Progenitor cell of endocrine pancreas (in vitro differentiated cells): ENCODE data around the gene C16orf78. TPM values are rescaled to one million over a fixed set of nuclear protein-coding genes. Genes with fewer than 3 reads are reported as not detected.

Experiments
- DNase-seq: peaks from one replicate; pipeline ENCODE4 v3.0.0; 2021; ENCODE audit warnings: low spot score; ENCODE audit not compliant: unreplicated experiment
- H3K27ac Mint-ChIP-seq: 2 replicates; pipeline ENCODE4 v1.8.0; 2021; ENCODE audit warnings: mild to moderate bottlenecking, moderate library complexity, mixed read lengths
- H3K27me3 Mint-ChIP-seq: 2 replicates; pipeline ENCODE4 v1.8.0; 2021; ENCODE audit warnings: mixed read lengths
- H3K36me3 Mint-ChIP-seq: 2 replicates; pipeline ENCODE4 v1.8.0; 2022; ENCODE audit warnings: mixed read lengths; ENCODE audit not compliant: insufficient read depth
- H3K4me1 Mint-ChIP-seq: 2 replicates; pipeline ENCODE4 v1.8.0; 2021; ENCODE audit warnings: low read depth, mixed read lengths
- H3K4me3 Mint-ChIP-seq: 2 replicates; pipeline ENCODE4 v1.8.0; 2021; ENCODE audit warnings: low read depth, mild to moderate bottlenecking, moderate library complexity, mixed read lengths
- H3K9me3 Mint-ChIP-seq: 2 replicates; pipeline ENCODE4 v1.8.0; 2021; ENCODE audit warnings: low read depth, mixed read lengths
- CTCF ChIP-seq: fragments of 200-600 bp; sonication (generic); IDR thresholded peaks from one replicate; pipeline ENCODE4 v1.5.0; 2021; ENCODE audit warnings: antibody characterized with exemption, mild to moderate bottlenecking; ENCODE audit not compliant: unreplicated experiment
- total RNA-seq: library from RNA; stranded (reverse); gene quantifications from 2 replicates; pipeline ENCODE4 v1.2.1, GENCODE V29; 2021

C16orf78 gene
- total RNA-seq, 1 donor from 2014 or later: not detected

- no peak overlapping the region for H3K27ac Mint-ChIP-seq
- H3K9me3 Mint-ChIP-seq: no peaks in the 10 kb centered on the region
- H3K27me3 Mint-ChIP-seq: peaks cover 68% of the 10 kb centered on the region
- DNase-seq: no peak
- H3K4me3 Mint-ChIP-seq: no peak overlapping the region
- H3K4me1 Mint-ChIP-seq: no peaks in the 10 kb centered on the region
- no peaks in the 10 kb centered on the region for H3K36me3 Mint-ChIP-seq
- TF ChIP-seq CTCF: no peak
These were observed 29.2 kb upstream of the C16orf78 start for GRCh38 chr16:49344401-49344800.

- Mint-ChIP-seq H3K4me3 (no peak overlapping the region), H3K4me1 (no peaks in the 10 kb centered on the region), H3K27ac (no peak overlapping the region), H3K9me3 (no peaks in the 10 kb centered on the region), H3K36me3 (no peaks in the 10 kb centered on the region), H3K27me3 (peaks cover 74% of the 10 kb centered on the region)
- DNase-seq: peak; percentile 24
- no peak for TF ChIP-seq CTCF
These were observed 27.8 kb upstream of the C16orf78 start for GRCh38 chr16:49345829-49346228.

- Mint-ChIP-seq H3K9me3 (no peaks in the 10 kb centered on the region), H3K27me3 (peaks cover 77% of the 10 kb centered on the region), H3K27ac (no peak overlapping the region), H3K36me3 (no peaks in the 10 kb centered on the region), H3K4me1 (no peaks in the 10 kb centered on the region), H3K4me3 (no peak overlapping the region)
- TF ChIP-seq CTCF: no peak
- DNase-seq: no peak
These were observed 27.1 kb upstream of the C16orf78 start for GRCh38 chr16:49346459-49346858.

- H3K4me3 Mint-ChIP-seq: no peak overlapping the region
- no peak for DNase-seq
- H3K27ac Mint-ChIP-seq: no peak overlapping the region
- peaks cover 76% of the 10 kb centered on the region for H3K27me3 Mint-ChIP-seq
- H3K9me3 Mint-ChIP-seq: no peaks in the 10 kb centered on the region
- no peaks in the 10 kb centered on the region for H3K36me3 Mint-ChIP-seq
- no peaks in the 10 kb centered on the region for H3K4me1 Mint-ChIP-seq
- no peak for TF ChIP-seq CTCF
These were observed 26.1 kb upstream of the C16orf78 start for GRCh38 chr16:49347476-49347875.

- Mint-ChIP-seq H3K27me3 (peaks cover 76% of the 10 kb centered on the region), H3K9me3 (no peaks in the 10 kb centered on the region), H3K36me3 (no peaks in the 10 kb centered on the region), H3K27ac (no peak overlapping the region), H3K4me1 (no peaks in the 10 kb centered on the region), H3K4me3 (no peak overlapping the region)
- no peak for DNase-seq
- no peak for TF ChIP-seq CTCF
These were observed 25.0 kb upstream of the C16orf78 start for GRCh38 chr16:49348408-49349176.
